ENCODE measurements around the gene PRR23B.

DNA sequence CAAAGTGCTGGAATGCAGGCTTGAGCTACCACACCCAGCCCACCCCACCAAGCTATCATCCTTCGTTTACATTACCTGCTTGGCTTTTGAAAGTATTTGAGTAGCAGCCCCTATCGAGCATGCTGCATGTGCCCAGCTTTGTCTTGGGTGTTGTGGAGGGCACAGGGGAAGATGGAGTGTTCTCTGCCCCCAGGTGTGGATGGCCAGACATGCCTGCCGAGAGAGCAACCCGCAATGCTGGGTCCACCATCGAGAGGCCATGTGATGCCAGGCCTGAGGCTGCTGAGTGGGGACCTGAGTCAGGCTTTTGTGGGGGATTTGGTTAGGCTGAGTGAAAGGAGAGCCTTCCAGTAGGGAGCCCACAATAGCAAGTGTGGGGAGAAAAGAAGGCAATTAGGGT is 47.8 kb downstream of the PRR23B start:
- TF ChIP-seq CTCF (IDR thresholded peaks at IDR 0.05), result no peak
- no peak for TF ChIP-seq POLR2A (IDR thresholded peaks at IDR 0.05)

Data from breast epithelium (tissue), 3 donors.